ENCODE data around the gene NAPSA.
"Not testable (repeated sequence)": the region's sequence is repeated elsewhere in the genome, so short reads cannot be mapped to it uniquely, and the experiment has no call there.

Gene NAPSA

GRCh38 chr19:50365434-50366306, at the start of gene NAPSA:
NAPSA (minus strand) TSS chr19:50365639; CDS start chr19:50365621, 18 bp downstream.
- DNase-seq = no peak

GRCh38 chr19:50413531-50413930, 48.1 kb upstream of the NAPSA start:
- no peak for DNase-seq

- DNase-seq = no peak
Measured at GRCh38 chr19:50413096-50413495, 47.7 kb upstream of the NAPSA start.

- no peak for DNase-seq
Measured at GRCh38 chr19:50412419-50412818, 47.0 kb upstream of the NAPSA start.

- no peak for DNase-seq
Measured at GRCh38 chr19:50410109-50410508, 44.7 kb upstream of the NAPSA start.

- no peak for DNase-seq
Measured at GRCh38 chr19:50409347-50409746, 43.9 kb upstream of the NAPSA start.

GRCh38 chr19:50406829-50407228, 41.4 kb upstream of the NAPSA start:
- DNase-seq = no peak

- no peak for DNase-seq
Measured at GRCh38 chr19:50406156-50406820, 40.8 kb upstream of the NAPSA start.

GRCh38 chr19:50402544-50403301, 37.3 kb upstream of the NAPSA start:
- no peak for DNase-seq

GRCh38 chr19:50401605-50402450, 36.4 kb upstream of the NAPSA start:
- DNase-seq = no peak

GRCh38 chr19:50399368-50399745, 33.9 kb upstream of the NAPSA start:
- DNase-seq = no peak

GRCh38 chr19:50398675-50399367, 33.4 kb upstream of the NAPSA start:
- DNase-seq = no peak

GRCh38 chr19:50394017-50394416, 28.6 kb upstream of the NAPSA start:
- DNase-seq = no peak

- no peak for DNase-seq
Measured at GRCh38 chr19:50393589-50393988, 28.1 kb upstream of the NAPSA start.

GRCh38 chr19:50392759-50393158, 27.3 kb upstream of the NAPSA start:
- DNase-seq = no peak

GRCh38 chr19:50390952-50391351, 25.5 kb upstream of the NAPSA start:
- DNase-seq = not testable (repeated sequence)

GRCh38 chr19:50390295-50390694, 24.9 kb upstream of the NAPSA start:
- not testable (repeated sequence) for DNase-seq

GRCh38 chr19:50387868-50388245, 22.4 kb upstream of the NAPSA start:
- no peak for DNase-seq

GRCh38 chr19:50387176-50387867, 21.9 kb upstream of the NAPSA start:
- DNase-seq = peak; percentile 58

GRCh38 chr19:50384685-50385535, 19.5 kb upstream of the NAPSA start:
- DNase-seq = no peak

Data from CD4-positive, alpha-beta T cell treated with Interleukin-15 for 1 hour (primary cell).